RWPE1 (cell line): ENCODE measurements around the gene TALDO1.

Source experiments
- CTCF ChIA-PET: fragments of 350-600 bp; sonication (Branson Sonifier 250); formaldehyde crosslinking; extraction: SDS; loops from one replicate; lab custom pipeline; 2021; lab: Yijun Ruan, JAX
- POLR2A ChIA-PET: fragments of 400-600 bp; formaldehyde crosslinking; extraction: SDS; loops from one replicate; lab custom pipeline; 2020; ENCODE audit warnings: antibody characterized with exemption; ENCODE audit not compliant: low non-redundant PET; lab: Yijun Ruan, JAX
- DNase-seq: peaks from one replicate; pipeline ENCODE4 v3.0.0; 2012; ENCODE audit warnings: low spot score
- H3K27ac ChIP-seq: fragments of 450-650 bp; 2 replicates; pipeline ENCODE4 v1.5.1; 2017
- CTCF ChIP-seq: fragments of 450-650 bp; conservative IDR thresholded peaks from 2 replicates; pipeline ENCODE4 v1.5.1; 2017; ENCODE audit warnings: low read depth, mild to moderate bottlenecking

Gene TALDO1

DNA sequence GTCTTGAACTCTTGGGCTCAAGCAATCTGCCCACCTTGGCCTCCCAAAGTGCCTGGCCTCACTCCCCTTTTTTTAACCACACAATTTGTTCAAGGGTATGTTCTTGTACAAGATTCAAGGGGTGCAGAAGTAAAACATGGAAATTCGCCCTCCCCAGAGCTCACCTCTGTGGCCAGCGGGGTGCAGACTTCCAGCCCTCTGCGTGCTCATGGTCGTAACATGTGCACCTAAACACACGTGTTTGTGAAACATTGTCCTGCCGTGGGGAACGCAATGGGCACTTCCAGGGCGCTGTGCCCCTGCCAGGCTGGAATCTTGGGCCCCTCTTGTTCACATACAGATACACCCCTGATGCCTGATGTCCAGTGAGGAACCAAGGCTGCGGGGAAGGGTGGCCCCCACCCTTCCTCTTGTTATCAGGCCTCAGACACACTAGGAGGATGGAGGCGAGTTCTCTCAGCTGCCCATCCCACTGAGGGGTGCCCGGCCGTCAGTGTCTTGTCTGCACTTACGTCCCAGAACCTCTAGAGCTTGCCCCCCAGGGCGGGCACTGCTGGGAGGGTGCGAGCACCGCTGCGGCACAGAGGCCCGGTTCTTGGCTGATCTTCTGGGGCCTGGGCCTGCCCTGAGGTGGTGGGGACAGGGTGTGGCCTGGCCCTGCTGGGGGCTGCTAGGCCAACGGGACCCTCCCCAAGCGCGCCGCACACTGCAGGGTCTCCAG, 45.4 kb upstream of the TALDO1 start:
- POLR2A ChIA-PET = no interaction called here
- no peak for DNase-seq
- peak overlapping the region; percentile 97 for H3K27ac ChIP-seq
- TF ChIP-seq CTCF = no peak
- CTCF ChIA-PET = interaction anchor here (0.5 to 0.9 kb wide), 2 partner anchors 21 to 99 kb away, joined by 3 to 4 read pairs; no protein-coding TSS in a partner anchor

DNA sequence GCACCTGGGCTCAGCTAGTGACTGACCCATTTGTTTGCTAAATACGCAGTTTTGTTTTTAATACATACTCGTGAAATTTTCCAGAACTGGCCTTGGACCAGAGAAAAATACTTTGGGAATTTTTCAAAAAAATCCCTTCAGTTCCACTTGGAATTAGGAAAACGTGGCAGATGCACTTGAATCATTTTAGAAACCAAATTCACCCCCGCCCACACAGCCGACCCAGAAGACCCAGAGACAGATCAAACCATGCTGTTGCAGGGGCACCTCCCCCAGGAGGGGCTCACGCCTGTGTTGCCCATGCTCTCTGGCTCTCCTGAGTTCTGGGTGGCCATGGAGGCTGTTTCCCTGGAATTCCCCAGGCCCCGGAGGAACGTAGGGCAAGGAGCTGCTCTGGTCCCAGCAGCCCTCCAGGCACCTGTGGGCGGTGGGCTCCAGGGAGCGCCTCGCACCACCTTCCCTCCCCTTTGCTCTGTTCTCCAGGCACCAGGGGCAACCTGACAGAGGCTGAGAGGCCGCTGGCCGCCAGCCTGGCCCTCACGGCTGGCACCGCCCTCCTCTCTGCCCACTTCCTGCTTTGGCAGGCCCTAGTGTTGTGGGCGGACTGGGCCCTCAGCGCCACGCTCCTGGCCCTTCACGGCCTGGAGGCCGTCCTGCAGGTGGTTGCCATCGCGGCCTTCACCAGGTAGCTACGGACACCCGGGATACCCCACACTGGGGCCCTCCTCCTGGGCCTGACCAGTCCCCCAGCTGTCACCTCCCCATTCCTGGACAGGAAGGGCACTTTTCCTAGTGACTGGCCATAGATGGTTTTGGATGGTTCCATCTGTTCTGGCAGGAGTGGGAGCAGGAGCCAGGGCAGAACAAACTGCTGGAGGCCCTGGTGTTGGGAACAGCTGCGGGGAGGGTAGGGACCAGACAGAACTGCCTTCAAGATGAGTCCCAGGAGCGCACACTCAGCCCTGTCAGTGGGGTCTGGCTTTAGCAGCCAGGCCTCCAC, 44.5 kb upstream of the TALDO1 start:
- peak overlapping the region; percentile 97 for H3K27ac ChIP-seq
- DNase-seq = no peak
- no peak for TF ChIP-seq CTCF
- POLR2A ChIA-PET = no interaction called here
- CTCF ChIA-PET = interaction anchor here (0.5 to 1.3 kb wide), 3 partner anchors 20 to 412 kb away, joined by 3 to 5 read pairs (median 3); no protein-coding TSS in a partner anchor

DNA sequence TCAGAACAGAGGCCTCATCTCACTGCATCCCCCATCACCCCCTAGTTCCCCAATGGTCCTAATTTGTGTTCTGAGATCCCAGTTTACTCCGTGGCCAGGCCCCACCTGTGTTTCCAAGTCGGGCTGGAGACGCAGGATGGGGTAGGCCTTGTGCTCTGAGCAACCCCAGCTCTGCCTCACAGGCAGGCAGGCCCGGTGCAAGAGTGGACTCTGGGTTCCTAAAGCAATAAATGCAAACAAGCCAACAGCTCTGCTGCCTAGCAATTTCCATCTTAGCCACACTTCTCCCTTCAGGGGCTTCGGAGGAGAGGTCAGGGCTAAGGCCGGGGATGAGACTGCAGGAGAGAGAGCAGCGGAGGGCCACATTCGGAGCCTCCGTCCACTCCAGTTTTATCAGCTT, 43.8 kb upstream of the TALDO1 start:
- CTCF ChIA-PET = interaction anchor here (0.5 to 1.3 kb wide), 2 partner anchors 19 to 413 kb away, joined by 3 to 5 read pairs; no protein-coding TSS in a partner anchor
- TF ChIP-seq CTCF = no peak
- no peak for DNase-seq
- POLR2A ChIA-PET = no interaction called here
- H3K27ac ChIP-seq = peak overlapping the region; percentile 97

GRCh38 chr11:704228-704674, 43.0 kb upstream of the TALDO1 start:
- POLR2A ChIA-PET = interaction anchor here (0.5 to 0.6 kb wide), 3 partner anchors 14 to 342 kb away, joined by 3 to 7 read pairs (median 5); no protein-coding TSS in a partner anchor
- CTCF ChIA-PET = interaction anchor here (0.6 to 1.3 kb wide), 3 partner anchors 19 to 183 kb away, joined by 4 to 5 read pairs (median 4); no protein-coding TSS in a partner anchor
- no peak for TF ChIP-seq CTCF
- DNase-seq = no peak
- H3K27ac ChIP-seq = peak overlapping the region; percentile 97

GRCh38 chr11:704781-705645, 42.3 kb upstream of the TALDO1 start:
- ChIA-PET CTCF (interaction anchor here (0.6 to 1.0 kb wide), 2 partner anchors 18 to 30 kb away, joined by 3 to 4 read pairs; no protein-coding TSS in a partner anchor), POLR2A (interaction anchor here (0.5 to 0.6 kb wide), 5 partner anchors 12 to 342 kb away, joined by 3 to 7 read pairs (median 4); no protein-coding TSS in a partner anchor)
- DNase-seq = no peak
- peak overlapping the region; percentile 97 for H3K27ac ChIP-seq
- no peak for TF ChIP-seq CTCF
